GM12878 (cell line): Measurements from ENCODE around the gene TSPEAR. TPM values are rescaled to one million over a fixed set of nuclear protein-coding genes. Genes with fewer than 3 reads are reported as not detected.

Experiments
- ATAC-seq: fragments of 200-7000 bp; cut with Tn5 transposase; 3 replicates; pipeline ENCODE4 v1.9.1; 2020; ENCODE audit warnings: mild to moderate bottlenecking, moderate library complexity
- BruUV-seq: library from RNA; stranded (reverse); fragments of 400-500 nt; replicated peaks from 2 replicates; lab custom pipeline; 2021; lab: Mats Ljungman, UMichigan
- CTCF ChIA-PET: fragments of 300-600 bp; sonication (Branson Sonifier 250); formaldehyde crosslinking; extraction: SDS; loops from one replicate; lab custom pipeline; 2021; ENCODE audit warnings: inconsistent platforms; lab: Yijun Ruan, JAX
- POLR2A ChIA-PET: fragments of 350-600 bp; formaldehyde crosslinking; extraction: SDS; loops from one replicate; lab custom pipeline; 2021; ENCODE audit warnings: inconsistent platforms; lab: Charles Lee
- RAD21 ChIA-PET: fragments of 300-600 bp; sonication (Branson Sonifier 250); formaldehyde crosslinking; loops from one replicate; lab custom pipeline; 2023; ENCODE audit warnings: antibody characterized with exemption; ENCODE audit not compliant: unreplicated experiment; lab: Charles Lee
- SMC1A ChIA-PET: fragments of 300-600 bp; sonication (Branson Sonifier 250); formaldehyde crosslinking; loops from one replicate; lab custom pipeline; 2023; ENCODE audit not compliant: unreplicated experiment, uncharacterized antibody; lab: Charles Lee
- DNase-seq: peaks from one replicate; pipeline ENCODE4 v3.0.0-alpha.2; 2011; ENCODE audit warnings: low read depth, low spot score
- FAIRE-seq: peaks from 3 replicates; lab custom pipeline; 2011; peaks lifted over from hg19 to GRCh38; lab: Jason Lieb, UNC
- H2AFZ ChIP-seq: 2 replicates; pipeline ENCODE4 v1.6.0; 2011; ENCODE audit warnings: low read depth, low read length, control low read depth; ENCODE audit not compliant: control insufficient read depth
- H3K27ac ChIP-seq: 2 replicates; pipeline ENCODE4 v1.5.1; 2011; ENCODE audit warnings: control low read depth; ENCODE audit not compliant: control insufficient read depth, insufficient read depth
- H3K27me3 ChIP-seq, 2 experiments: replicated peaks in 1 of 2; 2 replicates each; pipeline versions ENCODE4 v1.6.0 to v1.6.1; 2011; ENCODE audit warnings: low read length in 1 of 2; ENCODE audit not compliant: control insufficient read depth in 2 of 2, insufficient read depth in 2 of 2
- H3K36me3 ChIP-seq, 2 experiments: 2 replicates each; pipeline ENCODE4 v1.5.1; 2011; ENCODE audit warnings: low read length in 1 of 2; ENCODE audit not compliant: control insufficient read depth in 2 of 2, insufficient read depth in 2 of 2
- H3K4me1 ChIP-seq: 2 replicates; pipeline ENCODE4 v1.6.1; 2011; ENCODE audit warnings: mild to moderate bottlenecking, low read length, moderate library complexity, mixed read lengths; ENCODE audit not compliant: control insufficient read depth, insufficient read depth
- H3K4me2 ChIP-seq: 2 replicates; pipeline ENCODE4 v1.6.0; 2011; ENCODE audit warnings: control low read depth; ENCODE audit not compliant: control insufficient read depth, insufficient read depth
- H3K4me3 ChIP-seq: fragments of 200-600 bp; sonication (generic); 2 replicates; pipeline ENCODE4 v1.5.1; 2016
- H3K79me2 ChIP-seq: 2 replicates; pipeline ENCODE4 v1.6.0; 2011; ENCODE audit warnings: low read length; ENCODE audit not compliant: control insufficient read depth, insufficient read depth
- H3K9ac ChIP-seq: 2 replicates; pipeline ENCODE4 v1.8.0; 2011; ENCODE audit warnings: low read length, control low read depth, mixed read lengths; ENCODE audit not compliant: control insufficient read depth, insufficient read depth
- H3K9me3 ChIP-seq: replicated peaks from 3 replicates; pipeline ENCODE4 v1.5.1; 2011; ENCODE audit warnings: mild to moderate bottlenecking, low read length; ENCODE audit not compliant: control insufficient read depth, insufficient read depth
- H4K20me1 ChIP-seq: 2 replicates; pipeline ENCODE4 v1.6.0; 2011; ENCODE audit not compliant: control insufficient read depth, insufficient read depth
- BHLHE40 ChIP-seq, 2 experiments: fragments of 450-650 bp in 1 of 2; IDR thresholded peaks; 2 replicates each; pipeline ENCODE4 v1.6.1; 2011 to 2017; ENCODE audit warnings: low read depth in 2 of 2, borderline replicate concordance in 1 of 2, improper control_type of control experiment in 1 of 2, low read length in 1 of 2, mild to moderate bottlenecking in 1 of 2
- BMI1 ChIP-seq: fragments of 450-650 bp; IDR thresholded peaks from 2 replicates; pipeline ENCODE4 v1.6.1; 2016; ENCODE audit warnings: mild to moderate bottlenecking, moderate library complexity, borderline replicate concordance
- CBFB ChIP-seq: IDR thresholded peaks from 2 replicates; pipeline ENCODE4 v1.6.1; 2016; ENCODE audit warnings: antibody characterized with exemption, low read depth
- GABPA ChIP-seq: IDR thresholded peaks from 2 replicates; pipeline ENCODE4 v1.6.1; 2014; ENCODE audit warnings: antibody characterized with exemption, low read depth, mild to moderate bottlenecking, inconsistent platforms
- HDAC6 ChIP-seq: fragments of 200-600 bp; sonication (generic); IDR thresholded peaks from one replicate; pipeline ENCODE4 v1.8.0; 2017; ENCODE audit warnings: antibody characterized with exemption; ENCODE audit not compliant: unreplicated experiment
- IKZF1 ChIP-seq: fragments of 450-650 bp; conservative IDR thresholded peaks from 2 replicates; pipeline ENCODE4 v1.6.1; 2017; ENCODE audit warnings: antibody characterized with exemption, mild to moderate bottlenecking
- JUNB ChIP-seq: IDR thresholded peaks from 2 replicates; pipeline ENCODE4 v1.6.1; 2016; ENCODE audit warnings: antibody characterized with exemption, mild to moderate bottlenecking
- KLF5 ChIP-seq: fragments of 450-650 bp; IDR thresholded peaks from 2 replicates; pipeline ENCODE4 v1.6.1; 2014; ENCODE audit warnings: mild to moderate bottlenecking; ENCODE audit not compliant: partially characterized antibody
- MYB ChIP-seq: fragments of 150-350 bp; IDR thresholded peaks from 2 replicates; pipeline ENCODE4 v1.6.1; 2014; ENCODE audit warnings: mild to moderate bottlenecking, low read depth, low read length, borderline replicate concordance
- PAX5 ChIP-seq: IDR thresholded peaks from 2 replicates; pipeline ENCODE4 v1.6.1; 2011; ENCODE audit warnings: low read depth, low read length, borderline replicate concordance
- RAD51 ChIP-seq: fragments of 450-650 bp; IDR thresholded peaks from 2 replicates; pipeline ENCODE4 v1.6.1; 2016; ENCODE audit warnings: moderate library complexity, mild to moderate bottlenecking, inconsistent platforms
- RB1 ChIP-seq: fragments of 450-650 bp; formaldehyde crosslinking; IDR thresholded peaks from 2 replicates; pipeline ENCODE4 v1.6.1; 2017; ENCODE audit warnings: mild to moderate bottlenecking, borderline replicate concordance
- SP1 ChIP-seq: IDR thresholded peaks from one replicate; pipeline ENCODE4 v1.6.1; 2011; ENCODE audit warnings: low read depth, low read length
- SPI1 ChIP-seq: IDR thresholded peaks from 2 replicates; pipeline ENCODE4 v1.6.1; 2011; ENCODE audit warnings: low read depth, mild to moderate bottlenecking, low read length, moderate library complexity, borderline replicate concordance; ENCODE audit not compliant: insufficient read depth
- STAT1 ChIP-seq: fragments of 450-650 bp; conservative IDR thresholded peaks from 2 replicates; pipeline ENCODE4 v1.6.1; 2014; ENCODE audit warnings: antibody characterized with exemption, mild to moderate bottlenecking
- STAT3 ChIP-seq: IDR thresholded peaks from 2 replicates; pipeline ENCODE4 v1.6.1; 2011; ENCODE audit warnings: low read depth, low read length, improper control_type of control experiment
- ZSCAN29 ChIP-seq: fragments of 450-650 bp; IDR thresholded peaks from 2 replicates; pipeline ENCODE4 v1.6.1; 2017; ENCODE audit warnings: mild to moderate bottlenecking, moderate library complexity
- WGBS: methylation state at CpG from one replicate; pipeline ENCODE4 v1.1.6; 2016; ENCODE audit warnings: low lambda C conversion rate; ENCODE audit not compliant: insufficient replicate concordance, insufficient coverage; ENCODE audit errors: missing lambda C conversion rate; 5-methylcytosine and 5-hydroxymethylcytosine counted together
- in situ Hi-C: fragments of 300-500 bp; cut with MboI; formaldehyde crosslinking; loops from 9 replicates; pipeline ENCODE4 v1.14.3; 2018; ENCODE audit warnings: mixed read lengths
- intact Hi-C: fragments of 100-400 bp; cut with micrococcal nuclease; formaldehyde crosslinking; loops from one replicate; pipeline ENCODE4 v1.14.2; 2022; ENCODE audit not compliant: unreplicated experiment
- polyA plus RNA-seq, 11 experiments: library from polyadenylated mRNA; depleted of rRNA in 4 of 11; unstranded in 6 of 11; stranded (reverse) in 5 of 11; fragments of >200 nt; fragmentation: Nextera tagmentation in 4 of 11; fragmentation: Illumina TruSeq in 1 of 11; extraction: Ambion mirVana in 4 of 11; extraction: Trizol in 1 of 11; gene quantifications; 1 replicate in 1 of 11; 2 replicates in 10 of 11; pipeline versions ENCODE4 v1.2.1 to v1.2.3, GENCODE V29; 2011 to 2016; ENCODE audit warnings: inconsistent platforms in 2 of 11, missing spikeins in 2 of 11, low read depth in 1 of 11
- total RNA-seq, 4 experiments: library from RNA; depleted of rRNA in 3 of 4; stranded (reverse); fragments of >200 nt in 3 of 4; fragmentation: Illumina TruSeq in 1 of 4; extraction: Trizol in 1 of 4; gene quantifications; 2 replicates each; pipeline versions ENCODE4 v1.2.1 to v1.2.3, GENCODE V29; 2013 to 2021
- TF ChIP-seq, protein P1 (sequence below): IDR thresholded peaks from 2 replicates; pipeline ENCODE4 v1.6.1; 2011; ENCODE audit warnings: borderline replicate concordance, low read depth, mild to moderate bottlenecking, moderate library complexity, low read length; ENCODE audit not compliant: insufficient read depth, poor library complexity, severe bottlenecking

Gene TSPEAR
- total and polyA plus RNA-seq, 10 of the 15 experiments (the other 5 are each of a cell fraction or from before 2014, with no cell fraction given) = not detected

DNA sequence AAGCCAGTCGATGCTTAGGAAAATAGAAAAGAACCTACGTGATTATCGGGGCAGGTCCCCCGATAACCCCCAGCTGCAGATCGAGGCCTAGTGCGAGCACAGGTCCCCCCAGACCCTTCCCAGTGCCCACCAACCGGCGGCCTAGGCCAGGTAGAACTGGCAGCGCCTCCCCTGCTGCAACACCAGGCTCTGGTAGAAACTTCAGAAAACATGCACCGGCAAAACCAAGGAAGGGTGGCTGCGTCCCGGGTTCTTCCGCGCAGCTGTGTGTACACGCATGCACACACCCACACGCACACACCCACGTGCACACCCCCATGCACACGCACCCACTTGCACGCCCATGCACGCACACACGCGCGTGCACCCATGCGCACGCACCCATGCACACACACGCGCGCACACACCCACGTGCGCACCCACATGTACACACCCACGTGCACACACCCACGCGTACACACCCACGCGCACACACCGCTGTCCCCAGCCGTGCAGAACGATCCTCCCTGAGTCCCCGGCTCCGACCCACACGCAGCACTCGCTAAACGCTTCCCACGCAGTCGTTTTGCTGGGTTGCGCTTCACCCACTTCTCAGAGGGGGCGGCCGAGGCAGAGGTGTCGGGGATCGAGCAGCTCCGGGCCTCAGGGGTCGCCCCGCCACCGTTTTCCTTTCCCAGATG, 5.2 kb downstream of the TSPEAR start:
- POLR2A ChIA-PET = no interaction called here
- no peak overlapping the region for H3K27ac ChIP-seq
- TF ChIP-seq ZSCAN29 (no peak), RB1 (no peak), BMI1 (no peak), STAT1 (no peak), RAD51 (no peak), GABPA (no peak), IKZF1 (no peak), KLF5 (no peak), JUNB (no peak), BHLHE40 (IDR thresholded peaks at IDR 0.05; ENCODE audit: borderline replicate concordance in 1 of 2, low read depth in 2 of 2, low read length in 1 of 2) (no peak), MYB (no peak), SPI1 (no peak), SP1 (no peak), HDAC6 (no peak), STAT3 (no peak), PAX5 (no peak), CBFB (no peak)
- TF ChIP-seq, protein P1, sequence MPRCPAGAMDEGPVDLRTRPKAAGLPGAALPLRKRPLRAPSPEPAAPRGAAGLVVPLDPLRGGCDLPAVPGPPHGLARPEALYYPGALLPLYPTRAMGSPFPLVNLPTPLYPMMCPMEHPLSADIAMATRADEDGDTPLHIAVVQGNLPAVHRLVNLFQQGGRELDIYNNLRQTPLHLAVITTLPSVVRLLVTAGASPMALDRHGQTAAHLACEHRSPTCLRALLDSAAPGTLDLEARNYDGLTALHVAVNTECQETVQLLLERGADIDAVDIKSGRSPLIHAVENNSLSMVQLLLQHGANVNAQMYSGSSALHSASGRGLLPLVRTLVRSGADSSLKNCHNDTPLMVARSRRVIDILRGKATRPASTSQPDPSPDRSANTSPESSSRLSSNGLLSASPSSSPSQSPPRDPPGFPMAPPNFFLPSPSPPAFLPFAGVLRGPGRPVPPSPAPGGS = no peak
- no peak for FAIRE-seq
- no peak overlapping the region for H3K9ac ChIP-seq
- CTCF ChIA-PET = no interaction called here
- no TSS peak for BruUV-seq
- no peaks in the 10 kb centered on the region for H3K79me2 ChIP-seq
- no peaks in the 10 kb centered on the region for H4K20me1 ChIP-seq
- no peak overlapping the region for H3K4me2 ChIP-seq
- no peaks in the 10 kb centered on the region for H3K36me3 ChIP-seq
- H2AFZ ChIP-seq = no peak overlapping the region
- peaks cover 8 to 10% of the 10 kb centered on the region in 2 experiments; a peak in 3 of 4 replicates for H3K27me3 ChIP-seq
- peaks cover 6% of the 10 kb centered on the region; the same call in 1 of the 3 replicates for H3K9me3 ChIP-seq
- intact Hi-C loops = no loop called here
- H3K4me3 ChIP-seq = no peak overlapping the region
- RAD21 ChIA-PET = no interaction called here
- no peak for DNase-seq
- H3K4me1 ChIP-seq = no peaks in the 10 kb centered on the region
- 61% methylated on average over 53 of the region's 54 CpGs for WGBS
- SMC1A ChIA-PET = no interaction called here
- in situ Hi-C loops = no loop called here
- ATAC-seq = no peak
